IPS-18a (cell line): ENCODE results near the gene DUT.

Experiments used
- H3K27ac ChIP-seq: one replicate; pipeline ENCODE4 v1.5.1; 2013; ENCODE audit warnings: low read length
- H3K27me3 ChIP-seq: one replicate; pipeline ENCODE4 v1.6.1; 2013; ENCODE audit warnings: mild to moderate bottlenecking, low read length; ENCODE audit not compliant: control insufficient read depth, insufficient read depth
- H3K36me3 ChIP-seq: one replicate; pipeline ENCODE4 v1.6.1; 2013; ENCODE audit warnings: low read depth, low read length; ENCODE audit not compliant: control insufficient read depth
- H3K4me1 ChIP-seq: one replicate; pipeline ENCODE4 v1.6.1; 2013; ENCODE audit warnings: low read depth, low read length; ENCODE audit not compliant: control insufficient read depth
- H3K4me3 ChIP-seq: one replicate; pipeline ENCODE4 v1.5.1; 2013; ENCODE audit warnings: low read length
- H3K9ac ChIP-seq: one replicate; pipeline ENCODE4 v1.6.1; 2013; ENCODE audit warnings: mild to moderate bottlenecking, low read length, moderate library complexity
- H3K9me3 ChIP-seq: one replicate; pipeline ENCODE4 v1.6.1; 2013; ENCODE audit warnings: low read depth, low read length; ENCODE audit not compliant: control insufficient read depth

DUT gene

DNA sequence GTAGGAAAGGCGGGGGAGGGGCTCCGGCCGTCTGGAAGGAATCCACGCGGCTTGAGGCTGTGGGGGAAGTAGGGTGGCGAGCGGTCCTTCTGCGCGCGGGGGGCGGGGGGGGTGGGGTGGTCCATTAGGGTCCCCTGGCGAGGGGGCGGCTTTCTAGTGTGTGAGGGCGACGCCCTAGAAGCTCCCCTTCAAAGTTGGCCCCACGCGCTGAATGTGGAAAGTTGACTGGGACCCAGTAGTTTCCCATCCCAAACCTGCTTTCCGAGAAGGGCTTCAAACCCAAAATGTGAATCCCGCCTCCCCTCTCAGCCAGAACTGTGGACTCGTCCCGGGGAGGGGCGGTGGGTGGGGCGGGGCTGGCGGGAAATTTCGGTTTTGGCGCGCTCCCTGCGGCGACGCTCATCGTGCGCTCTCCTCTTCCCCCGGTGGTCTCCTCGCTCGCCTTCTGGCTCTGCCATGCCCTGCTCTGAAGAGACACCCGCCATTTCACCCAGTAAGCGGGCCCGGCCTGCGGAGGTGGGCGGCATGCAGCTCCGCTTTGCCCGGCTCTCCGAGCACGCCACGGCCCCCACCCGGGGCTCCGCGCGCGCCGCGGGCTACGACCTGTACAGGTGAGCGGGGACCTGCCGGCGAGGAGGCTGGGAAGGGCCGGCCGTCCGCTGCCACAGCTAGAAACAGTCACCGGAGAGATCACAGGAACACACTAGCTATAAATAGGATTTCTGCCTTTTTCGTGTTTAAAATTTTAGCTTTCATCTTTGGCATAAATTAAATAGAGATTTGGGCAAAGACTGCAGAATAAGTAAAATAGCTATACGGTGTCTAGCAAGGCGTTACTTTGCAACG, 790 bp downstream of the DUT start:
- Histone ChIP-seq H3K9ac (peak overlapping the region; percentile 88), H3K27ac (peak overlapping the region; percentile 65), H3K36me3 (peaks cover 30% of the 10 kb centered on the region), H3K27me3 (no peaks in the 10 kb centered on the region), H3K4me1 (peaks cover 18% of the 10 kb centered on the region), H3K9me3 (no peaks in the 10 kb centered on the region), H3K4me3 (peak overlapping the region; percentile 86)

DNA sequence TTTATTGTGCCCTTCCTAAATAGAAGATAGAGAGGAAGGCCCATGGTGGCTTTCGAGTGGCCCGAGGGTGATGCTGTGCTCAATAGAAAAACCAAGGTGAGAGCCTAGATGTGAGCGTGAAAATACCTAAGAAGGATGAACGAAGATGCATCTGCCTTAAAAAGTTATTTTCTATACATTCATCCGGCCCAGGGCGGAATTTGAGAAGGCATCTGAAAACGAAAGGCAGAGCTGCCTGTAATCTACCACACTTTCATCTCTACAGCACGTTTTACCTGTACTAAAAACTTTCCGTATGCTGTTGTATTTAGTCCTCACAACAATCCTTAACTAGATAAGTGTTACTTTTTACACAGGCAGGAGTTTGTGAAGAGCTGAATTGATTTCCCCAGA, 1.4 kb downstream of the DUT start:
- Histone ChIP-seq H3K9me3 (no peaks in the 10 kb centered on the region), H3K27ac (peak overlapping the region; percentile 19), H3K9ac (peak overlapping the region; percentile 88), H3K4me1 (peaks cover 18% of the 10 kb centered on the region), H3K27me3 (no peaks in the 10 kb centered on the region), H3K36me3 (peaks cover 36% of the 10 kb centered on the region), H3K4me3 (peak overlapping the region; percentile 86)

- peak overlapping the region; percentile 86 for H3K4me3 ChIP-seq
- H3K4me1 ChIP-seq = peaks cover 18% of the 10 kb centered on the region
- H3K27me3 ChIP-seq = no peaks in the 10 kb centered on the region
- H3K9me3 ChIP-seq = no peaks in the 10 kb centered on the region
- H3K9ac ChIP-seq = peak overlapping the region; percentile 88
- no peak overlapping the region for H3K27ac ChIP-seq
- peaks cover 45% of the 10 kb centered on the region for H3K36me3 ChIP-seq
These were observed 2.3 kb downstream of the DUT start for GRCh38 chr15:48333540-48333939.

DNA sequence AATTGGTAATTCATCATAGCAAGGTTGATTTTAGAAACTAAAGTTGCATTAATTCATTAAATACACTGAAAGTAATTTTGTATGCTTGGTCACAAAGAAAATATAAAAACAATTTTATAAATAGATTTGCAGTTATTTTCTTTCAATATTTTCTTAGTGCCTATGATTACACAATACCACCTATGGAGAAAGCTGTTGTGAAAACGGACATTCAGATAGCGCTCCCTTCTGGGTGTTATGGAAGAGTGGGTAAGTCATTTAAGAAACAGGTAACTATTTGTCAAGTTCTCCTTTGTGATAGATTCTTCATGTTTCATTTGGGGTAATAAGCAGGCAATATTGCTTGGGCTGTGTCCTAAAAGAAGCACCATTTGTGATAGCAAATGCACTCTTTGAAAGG, 3.0 kb downstream of the DUT start:
- H3K9ac ChIP-seq = no peak overlapping the region
- H3K27ac ChIP-seq = no peak overlapping the region
- H3K36me3 ChIP-seq = peaks cover 50% of the 10 kb centered on the region
- peaks cover 18% of the 10 kb centered on the region for H3K4me1 ChIP-seq
- H3K27me3 ChIP-seq = no peaks in the 10 kb centered on the region
- H3K9me3 ChIP-seq = no peaks in the 10 kb centered on the region
- peak overlapping the region; percentile 86 for H3K4me3 ChIP-seq

DNA sequence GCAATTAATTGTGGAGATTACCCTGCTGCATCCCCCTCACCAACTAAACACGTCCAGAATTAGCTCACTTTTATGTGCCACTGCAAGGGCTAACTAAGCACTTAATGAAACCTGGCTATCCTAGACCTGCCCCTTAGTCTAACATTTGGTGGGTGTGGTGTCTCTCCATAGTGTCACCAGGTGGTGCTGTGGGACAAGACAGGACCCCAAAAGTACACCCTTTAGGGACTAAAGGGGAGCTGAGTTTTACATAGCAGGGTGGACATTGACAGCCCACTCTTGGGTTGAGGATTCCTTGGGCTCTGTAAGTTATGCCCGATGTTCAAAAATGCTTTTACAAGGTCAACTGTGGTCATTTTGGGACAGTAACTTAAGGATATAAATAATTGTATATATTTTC, 5.7 kb downstream of the DUT start:
- H3K27me3 ChIP-seq = no peaks in the 10 kb centered on the region
- no peaks in the 10 kb centered on the region for H3K9me3 ChIP-seq
- peaks cover 9% of the 10 kb centered on the region for H3K4me1 ChIP-seq
- peaks cover 73% of the 10 kb centered on the region for H3K36me3 ChIP-seq
- no peak overlapping the region for H3K27ac ChIP-seq
- no peak overlapping the region for H3K9ac ChIP-seq
- no peak overlapping the region for H3K4me3 ChIP-seq

- Histone ChIP-seq H3K27ac (no peak overlapping the region), H3K4me3 (no peak overlapping the region), H3K27me3 (no peaks in the 10 kb centered on the region), H3K9ac (no peak overlapping the region), H3K36me3 (peaks cover 79% of the 10 kb centered on the region), H3K9me3 (no peaks in the 10 kb centered on the region), H3K4me1 (peaks cover 9% of the 10 kb centered on the region)
These were observed 6.4 kb downstream of the DUT start for GRCh38 chr15:48337607-48338006.

DNA sequence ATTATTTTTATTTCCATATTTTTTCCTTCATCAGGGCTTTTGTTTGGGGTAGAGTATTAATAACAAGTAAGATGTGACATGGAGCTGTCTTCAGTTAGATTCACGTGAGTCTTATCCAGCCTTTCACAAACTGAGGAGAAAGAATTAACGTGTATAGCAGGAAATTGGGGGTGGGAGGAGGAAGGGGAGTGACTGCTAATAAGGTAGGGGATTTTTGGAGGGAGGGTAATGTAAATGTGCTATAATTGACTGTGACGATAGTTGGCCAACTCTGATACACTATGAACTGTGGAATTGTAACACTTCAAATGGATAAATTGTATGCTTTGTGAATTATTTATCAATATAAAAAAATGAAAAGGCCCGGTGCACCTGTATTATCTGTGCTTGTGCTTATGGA, 8.9 kb downstream of the DUT start:
- H3K27me3 ChIP-seq = no peaks in the 10 kb centered on the region
- no peaks in the 10 kb centered on the region for H3K9me3 ChIP-seq
- no peak overlapping the region for H3K9ac ChIP-seq
- H3K27ac ChIP-seq = no peak overlapping the region
- H3K4me1 ChIP-seq = no peaks in the 10 kb centered on the region
- peaks cover 73% of the 10 kb centered on the region for H3K36me3 ChIP-seq
- H3K4me3 ChIP-seq = no peak overlapping the region

- Histone ChIP-seq H3K36me3 (peaks cover 40% of the 10 kb centered on the region), H3K4me3 (no peak overlapping the region), H3K4me1 (peaks cover 2% of the 10 kb centered on the region), H3K27me3 (no peaks in the 10 kb centered on the region), H3K9me3 (no peaks in the 10 kb centered on the region), H3K9ac (no peak overlapping the region), H3K27ac (no peak overlapping the region)
These were observed 12.6 kb downstream of the DUT start for GRCh38 chr15:48343865-48344264.

GRCh38 chr15:48345516-48345915, 14.3 kb downstream of the DUT start:
- no peak overlapping the region for H3K27ac ChIP-seq
- H3K4me1 ChIP-seq = peaks cover 7% of the 10 kb centered on the region
- peaks cover 27% of the 10 kb centered on the region for H3K36me3 ChIP-seq
- H3K9me3 ChIP-seq = no peaks in the 10 kb centered on the region
- H3K4me3 ChIP-seq = no peak overlapping the region
- no peaks in the 10 kb centered on the region for H3K27me3 ChIP-seq
- H3K9ac ChIP-seq = no peak overlapping the region

GRCh38 chr15:48352474-48353072, 21.3 kb downstream of the DUT start:
- H3K4me3 ChIP-seq = no peak overlapping the region
- no peak overlapping the region for H3K27ac ChIP-seq
- no peak overlapping the region for H3K9ac ChIP-seq
- H3K4me1 ChIP-seq = peaks cover 7% of the 10 kb centered on the region
- no peaks in the 10 kb centered on the region for H3K27me3 ChIP-seq
- H3K9me3 ChIP-seq = no peaks in the 10 kb centered on the region
- no peaks in the 10 kb centered on the region for H3K36me3 ChIP-seq

DNA sequence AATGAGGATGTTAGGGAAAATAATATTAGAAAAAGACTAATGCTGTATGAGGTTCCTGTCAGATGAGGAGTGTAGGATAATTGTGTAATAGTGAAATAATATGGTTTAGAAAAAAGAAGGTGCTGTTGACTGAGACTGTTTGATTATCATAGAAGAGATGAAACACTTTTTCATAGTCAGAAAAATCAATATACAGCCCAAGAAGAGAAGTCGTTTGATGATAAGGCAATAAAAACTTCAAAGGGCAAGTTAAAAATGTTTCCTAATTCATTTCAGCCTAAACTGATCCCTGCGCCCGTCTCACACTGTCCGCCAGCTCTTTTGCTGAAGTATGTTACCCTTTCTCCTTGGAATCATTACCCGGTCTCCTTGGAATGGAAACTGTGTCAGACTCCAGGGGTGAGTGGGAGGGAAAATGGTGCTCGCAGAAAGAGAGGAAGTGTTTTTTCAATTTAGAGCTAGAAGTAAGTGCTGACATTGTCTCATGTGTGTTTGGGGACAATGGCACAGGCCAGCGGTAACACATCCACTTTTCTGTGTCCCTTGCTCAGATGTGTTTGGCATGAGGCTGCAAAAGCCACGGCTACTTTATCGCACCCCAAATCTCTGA, 23.6 kb downstream of the DUT start:
- Histone ChIP-seq H3K27ac (no peak overlapping the region), H3K4me1 (peaks cover 9% of the 10 kb centered on the region), H3K9ac (no peak overlapping the region), H3K9me3 (no peaks in the 10 kb centered on the region), H3K4me3 (no peak overlapping the region), H3K36me3 (no peaks in the 10 kb centered on the region), H3K27me3 (no peaks in the 10 kb centered on the region)
